GM11168 (cell line): ENCODE measurements around the gene SCFD2.

Source experiments
- in situ Hi-C: fragments of 300-500 bp; cut with MboI; formaldehyde crosslinking; loops from one replicate; pipeline ENCODE4 v1.12.0; 2022; ENCODE audit warnings: low sequenced_read_pairs; ENCODE audit not compliant: unreplicated experiment

The SCFD2 gene

GRCh38 chr4:52947401-52948056, 418.3 kb downstream of the SCFD2 start:
- in situ Hi-C loops: no loop called here

GRCh38 chr4:52946855-52947254, 419.0 kb downstream of the SCFD2 start:
- in situ Hi-C loops: no loop called here

DNA sequence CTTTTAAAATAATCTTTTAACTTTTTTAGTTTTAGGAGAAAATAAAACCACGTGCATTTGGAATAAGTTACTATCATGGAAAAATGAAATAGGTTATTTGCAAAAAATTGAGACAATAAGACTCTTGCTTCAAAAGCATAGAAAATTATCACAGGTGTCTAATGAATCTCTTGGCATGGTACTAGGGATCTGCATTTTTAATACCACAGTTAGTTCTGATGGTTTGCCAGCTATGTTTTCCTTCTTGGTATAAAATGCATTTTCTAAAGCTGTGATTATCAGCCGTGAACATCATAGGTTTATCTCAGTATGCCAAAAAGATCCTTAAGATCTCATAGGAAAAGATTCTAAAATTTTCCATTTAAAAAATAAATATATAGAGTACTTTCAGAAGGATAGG, 419.9 kb downstream of the SCFD2 start:
- in situ Hi-C loops: no loop called here

DNA sequence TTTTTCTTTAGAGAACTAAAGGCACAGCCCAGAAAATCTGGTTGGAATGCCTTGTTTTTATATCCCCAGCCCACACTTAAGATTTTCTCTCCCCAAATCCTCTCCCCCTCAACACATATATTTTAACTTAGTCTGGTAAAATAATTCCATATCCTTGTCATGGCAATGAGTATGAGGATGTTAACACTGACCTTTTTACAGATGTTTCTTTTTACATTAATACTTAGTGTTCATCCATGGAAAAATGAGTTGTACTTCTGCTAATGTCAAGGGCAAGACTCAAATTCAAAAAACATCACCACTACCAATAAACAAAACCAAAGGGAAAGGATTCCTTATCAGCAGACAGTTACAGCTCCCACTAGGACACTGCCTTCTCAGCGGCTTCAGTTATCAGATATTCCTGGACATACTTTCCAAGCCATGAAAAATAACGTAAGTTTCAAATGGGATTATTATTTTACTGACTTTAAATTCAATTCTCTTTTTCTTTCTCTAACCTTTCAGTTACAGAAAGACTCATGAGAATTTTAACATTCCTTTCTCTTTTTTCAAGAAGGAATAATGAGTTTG, 420.4 kb downstream of the SCFD2 start:
- in situ Hi-C loops: no loop called here

DNA sequence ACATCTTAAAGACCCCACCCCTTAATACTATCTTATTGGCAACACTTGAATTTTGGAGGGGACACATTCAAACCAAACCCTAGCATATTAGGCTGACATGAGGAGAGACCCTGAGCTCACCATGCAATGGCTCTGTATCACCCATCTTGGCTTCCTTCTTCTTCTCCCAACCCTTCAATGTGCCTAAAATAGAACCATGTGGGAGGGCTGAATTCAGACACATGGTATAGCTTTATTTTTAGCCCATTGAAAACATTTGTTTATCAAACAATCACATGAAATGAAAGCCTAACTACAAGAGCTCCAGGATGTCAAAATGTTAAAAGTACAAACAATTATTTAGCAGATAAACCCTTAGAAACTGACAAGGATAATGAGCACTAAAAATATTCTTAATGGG, 422.2 kb downstream of the SCFD2 start:
- in situ Hi-C loops: no loop called here

- in situ Hi-C loops: no loop called here
These were observed 422.9 kb downstream of the SCFD2 start for GRCh38 chr4:52942936-52943335.

- in situ Hi-C loops: no loop called here
These were observed 424.4 kb downstream of the SCFD2 start for GRCh38 chr4:52941450-52941849.

GRCh38 chr4:52939739-52940138, 426.1 kb downstream of the SCFD2 start:
- in situ Hi-C loops: no loop called here

GRCh38 chr4:52939325-52939724, 426.5 kb downstream of the SCFD2 start:
- in situ Hi-C loops: no loop called here

DNA sequence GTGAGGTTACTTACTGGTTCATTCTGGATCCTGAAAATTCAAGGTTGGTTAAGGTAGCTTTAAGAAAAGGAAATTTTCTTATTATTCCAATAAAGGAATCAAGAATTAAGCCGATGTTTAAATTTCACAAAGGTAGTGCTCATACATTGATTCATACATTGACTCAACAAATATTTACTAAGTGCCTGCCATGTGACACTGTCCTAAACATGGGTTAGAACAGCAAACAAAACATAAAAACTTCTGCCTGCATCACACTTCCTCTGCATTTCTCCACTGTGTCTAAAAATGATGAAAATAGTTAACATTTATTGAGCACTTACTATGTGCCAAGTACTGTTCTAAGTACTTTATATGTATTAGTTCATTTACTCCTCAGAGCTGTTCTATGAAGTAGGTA, 428.0 kb downstream of the SCFD2 start:
- in situ Hi-C loops: no loop called here

DNA sequence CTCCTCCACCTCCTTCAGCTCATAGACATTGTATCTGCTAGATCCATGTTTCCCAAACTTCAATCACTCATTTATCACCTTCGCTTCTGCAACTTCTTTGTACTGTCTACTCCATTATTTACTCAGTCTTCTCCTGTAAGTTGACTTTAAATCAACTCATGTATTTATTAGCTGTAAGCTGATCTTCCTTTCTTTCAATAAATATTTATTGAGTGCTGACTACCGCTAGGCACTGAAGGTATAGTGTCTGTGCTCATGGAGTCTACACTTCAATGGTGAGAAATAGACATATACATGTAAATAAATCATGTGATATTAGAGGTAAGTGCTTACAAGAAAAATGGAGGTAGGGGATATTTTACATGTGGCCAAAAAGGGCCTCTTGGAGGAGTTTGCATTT, 429.1 kb downstream of the SCFD2 start:
- in situ Hi-C loops: no loop called here

GRCh38 chr4:52935317-52935716, 430.5 kb downstream of the SCFD2 start:
- in situ Hi-C loops: no loop called here

GRCh38 chr4:52933738-52934137, 432.1 kb downstream of the SCFD2 start:
- in situ Hi-C loops: no loop called here

DNA sequence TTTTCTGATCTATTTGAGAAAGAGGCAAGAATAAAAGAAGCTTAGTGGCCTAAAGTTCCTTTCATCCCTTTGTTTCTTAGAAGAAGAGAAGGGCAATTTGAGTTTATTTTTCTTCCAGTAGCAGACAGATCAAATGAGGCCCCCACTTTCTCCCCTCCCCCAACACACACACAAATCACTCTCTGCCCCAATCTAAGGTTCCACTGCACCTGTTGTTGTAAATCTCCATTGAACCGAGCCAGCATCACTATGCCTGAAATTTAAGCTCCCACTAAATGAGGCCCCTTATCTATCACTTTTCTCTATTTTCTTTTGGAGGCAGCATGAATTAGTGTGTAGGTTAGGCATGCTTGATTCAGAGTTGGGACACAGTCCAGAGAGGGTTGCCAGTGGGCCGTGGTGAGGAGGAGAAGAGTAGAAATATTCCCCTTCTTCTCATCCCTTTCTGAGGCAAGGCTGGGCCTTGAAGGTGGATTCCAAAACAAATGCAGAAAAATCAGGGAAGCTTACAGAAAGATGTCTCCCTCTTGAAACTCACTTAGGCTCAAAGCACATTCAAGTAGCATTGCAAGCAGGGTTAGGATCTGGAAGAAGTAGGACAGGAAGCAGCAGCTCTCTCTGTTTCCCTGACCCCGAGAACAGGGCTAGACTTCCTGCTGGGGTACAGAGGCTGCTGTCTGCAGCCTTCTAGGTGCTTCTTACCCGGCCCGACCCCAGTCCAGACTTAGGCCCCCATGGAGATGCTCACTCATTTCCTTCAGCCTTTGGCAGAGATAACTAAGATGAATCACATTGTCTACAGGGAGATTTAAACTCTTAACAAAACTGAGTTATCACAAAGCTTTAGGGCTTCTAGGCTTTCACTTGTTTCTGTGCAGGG, 433.0 kb downstream of the SCFD2 start:
- in situ Hi-C loops: no loop called here

GRCh38 chr4:52931243-52931642, 434.6 kb downstream of the SCFD2 start:
- in situ Hi-C loops: no loop called here

GRCh38 chr4:52926196-52926974, 439.5 kb downstream of the SCFD2 start:
- in situ Hi-C loops: no loop called here

DNA sequence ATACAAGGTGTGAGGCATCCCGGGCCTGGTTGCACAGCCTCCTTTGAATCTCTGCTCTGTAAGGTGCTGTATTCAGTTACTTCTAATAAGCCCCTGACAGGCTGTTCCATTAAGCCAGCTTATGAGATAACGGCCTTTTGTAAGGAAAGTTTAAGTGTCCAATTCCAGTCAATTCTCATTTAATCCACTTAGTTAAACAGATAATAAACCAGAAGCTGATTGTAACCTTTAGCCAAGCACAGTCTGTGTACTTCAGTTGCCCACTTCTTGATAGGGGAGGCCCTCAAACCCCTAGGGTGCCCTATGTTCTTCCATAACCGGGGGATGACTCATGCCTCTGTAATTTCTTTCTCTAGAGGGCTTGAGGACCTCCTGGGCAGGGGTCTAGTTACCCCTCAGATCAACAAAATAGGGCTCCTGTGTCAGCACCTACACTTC, 440.3 kb downstream of the SCFD2 start:
- in situ Hi-C loops: no loop called here

- in situ Hi-C loops: no loop called here
These were observed 446.4 kb downstream of the SCFD2 start for GRCh38 chr4:52919461-52919860.

DNA sequence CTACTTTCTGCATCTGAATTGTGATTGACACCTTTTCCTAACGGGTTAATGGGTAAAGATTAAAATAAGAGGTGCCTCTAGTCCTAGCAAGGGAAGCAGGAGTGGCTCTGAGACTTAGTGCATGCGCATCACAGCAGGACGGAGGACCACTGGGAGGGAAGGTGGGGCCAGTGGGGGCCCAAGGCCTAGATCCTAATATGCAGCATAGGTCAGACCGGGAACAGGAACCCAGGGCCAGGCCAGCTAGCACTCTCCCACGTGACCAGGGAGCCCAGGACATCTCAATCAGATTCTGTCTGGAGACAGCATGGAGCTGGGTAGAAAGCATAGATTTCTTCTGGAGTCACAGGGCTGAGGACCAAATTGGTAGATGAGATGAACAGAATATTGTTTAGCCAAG, 448.0 kb downstream of the SCFD2 start:
- in situ Hi-C loops: no loop called here

DNA sequence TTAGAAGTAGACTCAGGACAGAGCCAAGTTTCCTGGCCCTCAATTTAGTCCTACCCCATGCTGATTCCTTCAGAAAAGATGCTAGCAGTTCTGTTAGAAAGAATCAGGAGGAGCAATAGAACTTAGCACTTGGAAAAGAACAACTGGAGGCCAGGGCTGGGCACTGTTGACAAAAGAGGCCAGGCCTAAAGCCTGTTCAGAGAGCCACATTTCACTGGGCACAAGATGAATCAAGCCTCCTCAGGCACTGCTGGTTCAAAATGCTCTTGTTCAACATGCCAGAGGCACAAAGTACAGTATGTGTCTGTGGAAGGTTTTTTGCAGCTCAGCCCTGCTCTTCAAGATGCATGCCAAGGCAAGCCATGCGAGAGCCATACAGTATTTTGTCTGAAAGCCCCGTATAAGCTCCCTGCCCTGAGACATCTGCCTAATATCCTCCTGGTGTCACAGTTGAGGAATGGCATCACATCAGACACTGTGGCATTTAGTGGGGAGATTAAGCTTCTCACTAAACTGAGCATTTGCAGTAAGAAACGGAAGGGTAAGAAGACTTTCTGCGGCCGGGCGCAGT, 450.0 kb downstream of the SCFD2 start:
- in situ Hi-C loops: no loop called here
